GM12878 (cell line): ENCODE results near the gene KLF6. TPM values are rescaled to one million over a fixed set of nuclear protein-coding genes. Genes with fewer than 3 reads are reported as not detected.
A peak's percentile ranks its signal among the peaks of the same experiment; 100 is the strongest.

Source experiments
- ATAC-seq: fragments of 200-7000 bp; cut with Tn5 transposase; 3 replicates; pipeline ENCODE4 v1.9.1; 2020; ENCODE audit warnings: mild to moderate bottlenecking, moderate library complexity
- BruUV-seq: library from RNA; stranded (reverse); fragments of 400-500 nt; replicated peaks from 2 replicates; lab custom pipeline; 2021; lab: Mats Ljungman, UMichigan
- CTCF ChIA-PET: fragments of 300-600 bp; sonication (Branson Sonifier 250); formaldehyde crosslinking; extraction: SDS; loops from one replicate; lab custom pipeline; 2021; ENCODE audit warnings: inconsistent platforms; lab: Yijun Ruan, JAX
- POLR2A ChIA-PET: fragments of 350-600 bp; formaldehyde crosslinking; extraction: SDS; loops from one replicate; lab custom pipeline; 2021; ENCODE audit warnings: inconsistent platforms; lab: Charles Lee
- RAD21 ChIA-PET: fragments of 300-600 bp; sonication (Branson Sonifier 250); formaldehyde crosslinking; loops from one replicate; lab custom pipeline; 2023; ENCODE audit warnings: antibody characterized with exemption; ENCODE audit not compliant: unreplicated experiment; lab: Charles Lee
- SMC1A ChIA-PET: fragments of 300-600 bp; sonication (Branson Sonifier 250); formaldehyde crosslinking; loops from one replicate; lab custom pipeline; 2023; ENCODE audit not compliant: unreplicated experiment, uncharacterized antibody; lab: Charles Lee
- DNase-seq: peaks from one replicate; pipeline ENCODE4 v3.0.0-alpha.2; 2011; ENCODE audit warnings: low read depth, low spot score
- FAIRE-seq: peaks from 3 replicates; lab custom pipeline; 2011; peaks lifted over from hg19 to GRCh38; lab: Jason Lieb, UNC
- H2AFZ ChIP-seq: 2 replicates; pipeline ENCODE4 v1.6.0; 2011; ENCODE audit warnings: low read depth, low read length, control low read depth; ENCODE audit not compliant: control insufficient read depth
- H3K27ac ChIP-seq: 2 replicates; pipeline ENCODE4 v1.5.1; 2011; ENCODE audit warnings: control low read depth; ENCODE audit not compliant: control insufficient read depth, insufficient read depth
- H3K27me3 ChIP-seq, 2 experiments: replicated peaks in 1 of 2; 2 replicates each; pipeline versions ENCODE4 v1.6.0 to v1.6.1; 2011; ENCODE audit warnings: low read length in 1 of 2; ENCODE audit not compliant: control insufficient read depth in 2 of 2, insufficient read depth in 2 of 2
- H3K36me3 ChIP-seq, 2 experiments: 2 replicates each; pipeline ENCODE4 v1.5.1; 2011; ENCODE audit warnings: low read length in 1 of 2; ENCODE audit not compliant: control insufficient read depth in 2 of 2, insufficient read depth in 2 of 2
- H3K4me1 ChIP-seq: 2 replicates; pipeline ENCODE4 v1.6.1; 2011; ENCODE audit warnings: mild to moderate bottlenecking, low read length, moderate library complexity, mixed read lengths; ENCODE audit not compliant: control insufficient read depth, insufficient read depth
- H3K4me2 ChIP-seq: 2 replicates; pipeline ENCODE4 v1.6.0; 2011; ENCODE audit warnings: control low read depth; ENCODE audit not compliant: control insufficient read depth, insufficient read depth
- H3K4me3 ChIP-seq: fragments of 200-600 bp; sonication (generic); 2 replicates; pipeline ENCODE4 v1.5.1; 2016
- H3K79me2 ChIP-seq: 2 replicates; pipeline ENCODE4 v1.6.0; 2011; ENCODE audit warnings: low read length; ENCODE audit not compliant: control insufficient read depth, insufficient read depth
- H3K9ac ChIP-seq: 2 replicates; pipeline ENCODE4 v1.8.0; 2011; ENCODE audit warnings: low read length, control low read depth, mixed read lengths; ENCODE audit not compliant: control insufficient read depth, insufficient read depth
- H3K9me3 ChIP-seq: replicated peaks from 3 replicates; pipeline ENCODE4 v1.5.1; 2011; ENCODE audit warnings: mild to moderate bottlenecking, low read length; ENCODE audit not compliant: control insufficient read depth, insufficient read depth
- H4K20me1 ChIP-seq: 2 replicates; pipeline ENCODE4 v1.6.0; 2011; ENCODE audit not compliant: control insufficient read depth, insufficient read depth
- BCL11A ChIP-seq: IDR thresholded peaks from 2 replicates; pipeline ENCODE4 v1.6.1; 2011; ENCODE audit warnings: low read depth, low read length
- BMI1 ChIP-seq: fragments of 450-650 bp; IDR thresholded peaks from 2 replicates; pipeline ENCODE4 v1.6.1; 2016; ENCODE audit warnings: mild to moderate bottlenecking, moderate library complexity, borderline replicate concordance
- GABPA ChIP-seq: IDR thresholded peaks from 2 replicates; pipeline ENCODE4 v1.6.1; 2014; ENCODE audit warnings: antibody characterized with exemption, low read depth, mild to moderate bottlenecking, inconsistent platforms
- RUNX3 ChIP-seq: IDR thresholded peaks from 2 replicates; pipeline ENCODE4 v1.6.1; 2012; ENCODE audit warnings: low read length, inconsistent platforms
- TCF7 ChIP-seq: IDR thresholded peaks from 2 replicates; pipeline ENCODE4 v1.6.1; 2014; ENCODE audit warnings: antibody characterized with exemption, borderline replicate concordance
- WGBS: methylation state at CpG from one replicate; pipeline ENCODE4 v1.1.6; 2016; ENCODE audit warnings: low lambda C conversion rate; ENCODE audit not compliant: insufficient replicate concordance, insufficient coverage; ENCODE audit errors: missing lambda C conversion rate; 5-methylcytosine and 5-hydroxymethylcytosine counted together
- in situ Hi-C: fragments of 300-500 bp; cut with MboI; formaldehyde crosslinking; loops from 9 replicates; pipeline ENCODE4 v1.14.3; 2018; ENCODE audit warnings: mixed read lengths
- intact Hi-C: fragments of 100-400 bp; cut with micrococcal nuclease; formaldehyde crosslinking; loops from one replicate; pipeline ENCODE4 v1.14.2; 2022; ENCODE audit not compliant: unreplicated experiment
- polyA plus RNA-seq, 11 experiments: library from polyadenylated mRNA; depleted of rRNA in 4 of 11; unstranded in 6 of 11; stranded (reverse) in 5 of 11; fragments of >200 nt; fragmentation: Nextera tagmentation in 4 of 11; fragmentation: Illumina TruSeq in 1 of 11; extraction: Ambion mirVana in 4 of 11; extraction: Trizol in 1 of 11; gene quantifications; 1 replicate in 1 of 11; 2 replicates in 10 of 11; pipeline versions ENCODE4 v1.2.1 to v1.2.3, GENCODE V29; 2011 to 2016; ENCODE audit warnings: inconsistent platforms in 2 of 11, missing spikeins in 2 of 11, low read depth in 1 of 11
- total RNA-seq, 4 experiments: library from RNA; depleted of rRNA in 3 of 4; stranded (reverse); fragments of >200 nt in 3 of 4; fragmentation: Illumina TruSeq in 1 of 4; extraction: Trizol in 1 of 4; gene quantifications; 2 replicates each; pipeline versions ENCODE4 v1.2.1 to v1.2.3, GENCODE V29; 2013 to 2021

Gene KLF6
- total and polyA plus RNA-seq, 10 of the 15 experiments (the other 5 are each of a cell fraction or from before 2014, with no cell fraction given): 7.4 to 54.1 (median 23.5) TPM

- RAD21 ChIA-PET: interaction anchor here (1.0 kb wide), 1 partner anchor 12 kb away, joined by 3 read pairs; no protein-coding TSS in a partner anchor
- FAIRE-seq (no peak), DNase-seq (no peak), ATAC-seq (no peak)
- WGBS: 94% methylated on average over 5 of the region's 5 CpGs
- Histone ChIP-seq H3K4me2 (no peak overlapping the region), H3K27me3 (no peaks in the 10 kb centered on the region), H2AFZ (no peak overlapping the region), H4K20me1 (no peaks in the 10 kb centered on the region), H3K4me3 (no peak overlapping the region), H3K9ac (no peak overlapping the region), H3K27ac (no peak overlapping the region), H3K79me2 (no peaks in the 10 kb centered on the region), H3K36me3 (no peaks in the 10 kb centered on the region), H3K9me3 (no peaks in the 10 kb centered on the region; the same call in 2 of the 3 replicates), H3K4me1 (peaks cover 3% of the 10 kb centered on the region)
- in situ Hi-C loops (no loop called here), intact Hi-C loops (no loop called here)
- POLR2A ChIA-PET: no interaction called here
- CTCF ChIA-PET: interaction anchor here (0.6 to 1.1 kb wide), 2 partner anchors 9 to 17 kb away, joined by 3 read pairs; no protein-coding TSS in a partner anchor
- no peak for TF ChIP-seq BMI1
- no peak for TF ChIP-seq GABPA
- SMC1A ChIA-PET: interaction anchor here (0.6 to 16.8 kb wide), 6 partner anchors 13 to 216 kb away, joined by 3 to 280 read pairs (median 3); no protein-coding TSS in a partner anchor
- BruUV-seq: no TSS peak
Measured at GRCh38 chr10:3816995-3817394, 32.0 kb upstream of the KLF6 start.

GRCh38 chr10:3814838-3815220 lies 29.8 kb upstream of the KLF6 start:
- Histone ChIP-seq H3K79me2 (no peaks in the 10 kb centered on the region), H3K4me3 (no peak overlapping the region), H3K36me3 (no peaks in the 10 kb centered on the region), H3K9ac (no peak overlapping the region), H3K9me3 (no peaks in the 10 kb centered on the region; the same call in 2 of the 3 replicates), H3K27ac (no peak overlapping the region), H3K4me1 (peaks cover 22% of the 10 kb centered on the region), H2AFZ (no peak overlapping the region), H4K20me1 (no peaks in the 10 kb centered on the region), H3K4me2 (no peak overlapping the region), H3K27me3 (no peaks in the 10 kb centered on the region)
- 83% methylated on average over 6 of the region's 6 CpGs for WGBS
- intact Hi-C loops (no loop called here), in situ Hi-C loops (no loop called here)
- ChIA-PET POLR2A (interaction anchor here (1.5 kb wide), 1 partner anchor 14 kb away, joined by 3 read pairs; no protein-coding TSS in a partner anchor), RAD21 (interaction anchor here (0.9 kb wide), 1 partner anchor 21 kb away, joined by 4 read pairs; no protein-coding TSS in a partner anchor), CTCF (interaction anchor here (1.0 kb wide), 1 partner anchor 14 kb away, joined by 3 read pairs; no protein-coding TSS in a partner anchor), SMC1A (interaction anchor here (0.9 to 16.8 kb wide), 6 partner anchors 9 to 74 kb away, joined by 3 to 280 read pairs (median 3); no protein-coding TSS in a partner anchor)
- 0 out of 2 replicates have a peak, but pooled peaks have one; percentile 8 for TF ChIP-seq RUNX3
- TF ChIP-seq BCL11A: no peak
- TF ChIP-seq TCF7: peak; percentile 36; the same call in 1 of the 2 replicates
- FAIRE-seq: no peak
- BruUV-seq: no TSS peak
- no peak for ATAC-seq
- DNase-seq: no peak
